Caco-2 (cell line): Measurements from ENCODE around the gene NPPC. TPM values are rescaled to one million over a fixed set of nuclear protein-coding genes. Genes with fewer than 3 reads are reported as not detected.

Experiments
- BruUV-seq: library from RNA; stranded (reverse); fragments of 400-500 nt; replicated peaks from 2 replicates; lab custom pipeline; 2021; lab: Mats Ljungman, UMichigan
- CTCF ChIA-PET: fragments of 300-600 bp; sonication (Branson Sonifier 250); formaldehyde crosslinking; loops from one replicate; lab custom pipeline; 2022; ENCODE audit warnings: antibody characterized with exemption; lab: Charles Lee
- POLR2A ChIA-PET: fragments of 300-600 bp; sonication (Branson Sonifier 250); formaldehyde crosslinking; loops from one replicate; lab custom pipeline; 2022; ENCODE audit warnings: antibody characterized with exemption; lab: Charles Lee
- DNase-seq, 2 experiments: peaks; one replicate each; pipeline versions ENCODE4 v3.0.0 to v3.0.0-alpha.2; 2020 to 2022
- H3K27me3 ChIP-seq: replicated peaks from 2 replicates; pipeline ENCODE4 v1.6.0; 2011; ENCODE audit warnings: low read length; ENCODE audit not compliant: control insufficient read depth, insufficient read depth
- H3K36me3 ChIP-seq: 2 replicates; pipeline ENCODE4 v1.5.1; 2011; ENCODE audit warnings: low read length; ENCODE audit not compliant: control insufficient read depth, insufficient read depth
- H3K4me1 ChIP-seq: fragments of 250-450 bp; sonication (Bioruptor Pico); 2 replicates; pipeline ENCODE4 v1.5.1; 2020; ENCODE audit warnings: mild to moderate bottlenecking
- H3K4me3 ChIP-seq: 2 replicates; pipeline ENCODE4 v1.5.1; 2011; ENCODE audit warnings: low read depth, mild to moderate bottlenecking, control low read depth, low read length
- H3K9me3 ChIP-seq: fragments of 250-450 bp; sonication (Bioruptor Pico); 2 replicates; pipeline ENCODE4 v1.5.1; 2020; ENCODE audit warnings: mild to moderate bottlenecking, moderate library complexity
- H3K27ac Mint-ChIP-seq: one replicate; pipeline ENCODE4 v1.8.0; 2022; ENCODE audit warnings: mixed read lengths; ENCODE audit not compliant: unreplicated experiment
- H3K27me3 Mint-ChIP-seq: one replicate; pipeline ENCODE4 v1.8.0; 2022; ENCODE audit warnings: mixed read lengths; ENCODE audit not compliant: insufficient read depth, unreplicated experiment
- H3K36me3 Mint-ChIP-seq: one replicate; pipeline ENCODE4 v1.8.0; 2022; ENCODE audit warnings: mild to moderate bottlenecking, mixed read lengths; ENCODE audit not compliant: insufficient read depth, unreplicated experiment
- H3K4me1 Mint-ChIP-seq: one replicate; pipeline ENCODE4 v1.8.0; 2022; ENCODE audit warnings: low read depth, mixed read lengths; ENCODE audit not compliant: unreplicated experiment
- H3K4me3 Mint-ChIP-seq: one replicate; pipeline ENCODE4 v1.8.0; 2022; ENCODE audit warnings: mild to moderate bottlenecking, moderate library complexity, mixed read lengths; ENCODE audit not compliant: unreplicated experiment
- H3K9me3 Mint-ChIP-seq: one replicate; pipeline ENCODE4 v1.8.0; 2022; ENCODE audit warnings: mixed read lengths; ENCODE audit not compliant: unreplicated experiment
- intact Hi-C: fragments of 100-400 bp; cut with micrococcal nuclease; formaldehyde crosslinking; loops from one replicate; pipeline ENCODE4 v1.10.0; 2022; ENCODE audit not compliant: unreplicated experiment
- total RNA-seq: library from RNA; stranded (reverse); gene quantifications from 2 replicates; pipeline ENCODE4 v1.2.3, GENCODE V29; 2022
- TF ChIP-seq, protein P1 (sequence below), 2 experiments: fragments of 200-600 bp in 1 of 2; IDR thresholded peaks; 1 replicate in 1 of 2; 2 replicates in 1 of 2; pipeline versions ENCODE4 v1.5.1 to v1.8.0; 2011 to 2022; ENCODE audit warnings: antibody characterized with exemption in 1 of 2, control low read depth in 1 of 2, inconsistent platforms in 1 of 2, low read depth in 1 of 2, low read length in 1 of 2, mild to moderate bottlenecking in 1 of 2, moderate library complexity in 1 of 2; ENCODE audit not compliant: insufficient read depth in 1 of 2, severe bottlenecking in 1 of 2, unreplicated experiment in 1 of 2

The NPPC gene
- total RNA-seq, 1 experiment from 2014 or later = not detected

DNA sequence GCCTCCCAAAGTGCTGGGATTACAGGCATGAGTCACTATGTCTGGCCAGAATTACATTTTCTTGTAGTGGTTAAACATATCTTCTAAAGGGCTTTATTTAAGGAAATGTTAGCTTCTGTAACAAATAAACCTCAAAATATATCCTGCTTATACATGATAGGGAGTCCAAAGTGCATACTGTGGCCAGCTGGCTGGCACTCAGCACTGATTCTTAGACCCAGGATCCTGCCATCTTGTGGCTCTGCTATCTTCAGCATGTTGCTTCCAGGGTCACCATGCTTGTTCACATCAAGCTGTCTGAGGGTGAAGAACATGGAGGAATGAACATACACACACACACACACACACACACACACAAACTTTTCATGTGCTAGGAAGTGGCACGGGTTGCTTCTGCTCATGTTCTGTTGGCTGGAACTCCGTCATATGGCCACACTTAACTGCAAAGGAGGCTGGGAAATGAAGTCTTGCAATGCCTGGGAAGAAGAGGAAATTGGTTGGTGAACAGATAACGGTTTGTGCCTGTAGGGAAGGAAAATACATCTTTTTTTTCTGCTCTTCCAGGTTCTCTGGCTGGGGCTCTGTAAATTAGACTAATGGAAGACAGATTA, 40.0 kb downstream of the NPPC start:
- Histone ChIP-seq H3K36me3 (no peaks in the 10 kb centered on the region), H3K4me3 (no peak overlapping the region), H3K9me3 (no peaks in the 10 kb centered on the region), H3K27me3 (no peaks in the 10 kb centered on the region), H3K4me1 (no peaks in the 10 kb centered on the region)
- POLR2A ChIA-PET = no interaction called here
- BruUV-seq = no TSS peak
- no peak for DNase-seq
- H3K9me3 Mint-ChIP-seq = no peaks in the 10 kb centered on the region
- no peaks in the 10 kb centered on the region for H3K4me1 Mint-ChIP-seq
- CTCF ChIA-PET = no interaction called here
- no peaks in the 10 kb centered on the region for H3K36me3 Mint-ChIP-seq
- H3K27ac Mint-ChIP-seq = no peak overlapping the region
- H3K27me3 Mint-ChIP-seq = no peaks in the 10 kb centered on the region
- TF ChIP-seq, protein P1, sequence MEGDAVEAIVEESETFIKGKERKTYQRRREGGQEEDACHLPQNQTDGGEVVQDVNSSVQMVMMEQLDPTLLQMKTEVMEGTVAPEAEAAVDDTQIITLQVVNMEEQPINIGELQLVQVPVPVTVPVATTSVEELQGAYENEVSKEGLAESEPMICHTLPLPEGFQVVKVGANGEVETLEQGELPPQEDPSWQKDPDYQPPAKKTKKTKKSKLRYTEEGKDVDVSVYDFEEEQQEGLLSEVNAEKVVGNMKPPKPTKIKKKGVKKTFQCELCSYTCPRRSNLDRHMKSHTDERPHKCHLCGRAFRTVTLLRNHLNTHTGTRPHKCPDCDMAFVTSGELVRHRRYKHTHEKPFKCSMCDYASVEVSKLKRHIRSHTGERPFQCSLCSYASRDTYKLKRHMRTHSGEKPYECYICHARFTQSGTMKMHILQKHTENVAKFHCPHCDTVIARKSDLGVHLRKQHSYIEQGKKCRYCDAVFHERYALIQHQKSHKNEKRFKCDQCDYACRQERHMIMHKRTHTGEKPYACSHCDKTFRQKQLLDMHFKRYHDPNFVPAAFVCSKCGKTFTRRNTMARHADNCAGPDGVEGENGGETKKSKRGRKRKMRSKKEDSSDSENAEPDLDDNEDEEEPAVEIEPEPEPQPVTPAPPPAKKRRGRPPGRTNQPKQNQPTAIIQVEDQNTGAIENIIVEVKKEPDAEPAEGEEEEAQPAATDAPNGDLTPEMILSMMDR (IDR thresholded peaks at IDR 0.05; ENCODE audit: insufficient read depth in 1 of 2, low read depth in 1 of 2, low read length in 1 of 2, severe bottlenecking in 1 of 2, unreplicated experiment in 1 of 2) = no peak
- intact Hi-C loops = no loop called here
- no peak overlapping the region for H3K4me3 Mint-ChIP-seq

DNA sequence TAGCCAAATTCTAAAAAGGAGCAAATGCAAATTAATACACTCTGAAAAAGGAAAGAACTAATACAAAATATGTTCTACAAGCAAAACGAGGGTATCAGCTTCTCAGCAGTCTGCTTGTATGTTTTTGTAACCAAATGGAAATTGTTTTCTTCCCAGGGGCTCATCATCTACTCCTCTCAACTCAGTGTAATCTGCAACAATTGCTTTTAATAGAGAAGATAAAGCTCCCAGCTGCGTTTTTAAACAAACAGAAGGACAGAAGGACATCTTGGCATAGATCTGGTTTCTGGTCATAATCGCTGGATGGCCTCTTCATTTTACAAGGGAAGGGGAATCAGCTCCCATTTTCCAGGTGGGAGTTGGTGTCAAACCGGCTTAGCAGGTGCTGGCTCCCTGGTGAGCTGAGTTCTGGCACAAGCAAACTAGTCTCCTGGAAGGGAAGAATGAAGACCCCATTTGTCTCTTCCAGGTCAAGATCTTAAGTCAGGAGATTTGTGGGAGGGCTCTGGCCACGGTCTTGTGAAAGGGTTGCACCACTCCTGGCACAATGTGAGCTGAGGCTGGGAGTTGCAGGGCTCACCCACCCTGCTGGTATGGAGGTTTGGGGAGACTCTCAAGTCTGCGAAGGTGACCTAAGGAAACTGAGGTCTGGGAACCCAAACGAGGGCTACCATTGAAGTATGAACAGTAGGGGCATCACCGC, 41.6 kb downstream of the NPPC start:
- BruUV-seq = no TSS peak
- H3K4me3 Mint-ChIP-seq = no peak overlapping the region
- no peaks in the 10 kb centered on the region for H3K9me3 ChIP-seq
- POLR2A ChIA-PET = no interaction called here
- no peak overlapping the region for H3K27ac Mint-ChIP-seq
- no peaks in the 10 kb centered on the region for H3K36me3 ChIP-seq
- no peaks in the 10 kb centered on the region for H3K9me3 Mint-ChIP-seq
- no peak for DNase-seq
- H3K27me3 ChIP-seq = no peaks in the 10 kb centered on the region
- intact Hi-C loops = no loop called here
- H3K36me3 Mint-ChIP-seq = no peaks in the 10 kb centered on the region
- CTCF ChIA-PET = no interaction called here
- H3K4me1 Mint-ChIP-seq = no peaks in the 10 kb centered on the region
- no peaks in the 10 kb centered on the region for H3K27me3 Mint-ChIP-seq
- no peaks in the 10 kb centered on the region for H3K4me1 ChIP-seq
- H3K4me3 ChIP-seq = no peak overlapping the region
- TF ChIP-seq, protein P1 (IDR thresholded peaks at IDR 0.05; ENCODE audit: insufficient read depth in 1 of 2, low read depth in 1 of 2, low read length in 1 of 2, severe bottlenecking in 1 of 2, unreplicated experiment in 1 of 2) = no peak

DNA sequence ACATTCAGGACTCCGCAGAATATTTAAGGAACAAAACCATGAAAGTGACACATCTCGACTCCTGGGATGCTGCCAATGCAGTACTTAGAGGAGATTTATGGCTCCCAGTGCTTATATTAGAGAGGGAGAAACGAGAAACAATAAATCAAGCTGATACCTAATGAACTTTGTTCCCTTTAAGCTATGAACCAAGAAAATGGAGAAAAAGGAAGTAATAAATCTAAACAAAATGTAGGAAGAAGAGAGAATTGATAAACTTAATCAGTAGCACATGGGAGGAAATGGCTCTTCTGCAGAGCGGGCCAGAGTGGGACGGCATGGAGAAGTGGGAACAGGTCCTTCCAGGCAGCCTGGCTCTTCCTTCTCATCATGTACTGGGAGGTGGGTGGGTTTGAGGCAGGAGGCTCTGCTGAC, 42.7 kb downstream of the NPPC start:
- ChIA-PET POLR2A (no interaction called here), CTCF (no interaction called here)
- intact Hi-C loops = no loop called here
- TF ChIP-seq, protein P1 (IDR thresholded peaks at IDR 0.05; ENCODE audit: insufficient read depth in 1 of 2, low read depth in 1 of 2, low read length in 1 of 2, severe bottlenecking in 1 of 2, unreplicated experiment in 1 of 2) = no peak
- Mint-ChIP-seq H3K4me3 (no peak overlapping the region), H3K4me1 (no peaks in the 10 kb centered on the region), H3K36me3 (no peaks in the 10 kb centered on the region), H3K27ac (no peak overlapping the region), H3K9me3 (no peaks in the 10 kb centered on the region), H3K27me3 (no peaks in the 10 kb centered on the region)
- Histone ChIP-seq H3K9me3 (no peaks in the 10 kb centered on the region), H3K4me1 (no peaks in the 10 kb centered on the region), H3K27me3 (no peaks in the 10 kb centered on the region), H3K4me3 (no peak overlapping the region), H3K36me3 (no peaks in the 10 kb centered on the region)
- no peak for DNase-seq
- BruUV-seq = no TSS peak
